Stomach (tissue), 4 donors: ENCODE data around the gene PYY.

Source experiments
- POLR2A ChIP-seq, 4 donors: fragments of 450-650 bp; IDR thresholded peaks; one replicate each; pipeline ENCODE4 v1.6.1; 2016; ENCODE audit warnings: antibody characterized with exemption in 4 of 4, control low read depth in 2 of 4, mild to moderate bottlenecking in 1 of 4, moderate library complexity in 1 of 4
- TF ChIP-seq, protein P1 (sequence below), 7 experiments: fragments of 450-650 bp in 4 of 7; fragments of 200-600 bp in 3 of 7; sonication (generic) in 3 of 7; IDR thresholded peaks; one replicate each; pipeline ENCODE4 v1.5.1; 2016 to 2019; ENCODE audit warnings: antibody characterized with exemption in 7 of 7, control low read depth in 2 of 7, mild to moderate bottlenecking in 1 of 7

DNA sequence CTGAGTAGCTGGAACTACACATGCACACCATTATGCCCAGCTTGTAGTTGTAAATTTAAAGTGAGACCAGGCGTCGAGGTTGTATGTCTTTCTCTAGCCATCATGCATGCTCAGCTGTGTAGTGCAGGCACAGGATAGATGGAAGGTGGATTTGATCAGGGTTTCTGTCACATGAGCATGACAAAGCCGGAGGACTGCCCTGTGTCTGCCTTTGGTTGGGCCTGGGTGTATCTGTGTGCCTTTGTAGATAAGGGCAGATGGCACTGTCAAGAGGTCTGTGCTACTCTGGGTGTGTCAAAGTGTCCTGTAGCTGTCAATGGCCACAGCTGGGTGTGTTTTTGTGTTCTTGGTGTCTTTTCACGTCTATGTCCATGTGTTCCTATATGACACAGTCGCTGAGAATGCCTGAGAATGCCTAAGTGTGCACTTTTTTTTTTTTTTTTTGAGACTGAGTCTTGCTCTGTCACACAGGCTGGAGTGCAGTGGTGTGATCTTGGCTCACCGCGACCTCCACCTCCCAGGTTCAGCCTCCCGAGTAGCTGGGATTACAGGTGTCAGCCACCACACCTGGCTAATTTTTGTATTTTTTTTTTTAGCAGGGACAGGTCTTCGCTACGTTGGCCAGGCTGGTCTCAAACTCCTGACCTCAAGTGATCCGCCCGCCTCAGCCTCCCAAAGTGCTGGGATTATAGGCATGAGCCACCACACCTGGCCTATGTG, 46.6 kb upstream of the PYY start:
- TF ChIP-seq POLR2A (IDR thresholded peaks at IDR 0.05): no peak
- TF ChIP-seq, protein P1, sequence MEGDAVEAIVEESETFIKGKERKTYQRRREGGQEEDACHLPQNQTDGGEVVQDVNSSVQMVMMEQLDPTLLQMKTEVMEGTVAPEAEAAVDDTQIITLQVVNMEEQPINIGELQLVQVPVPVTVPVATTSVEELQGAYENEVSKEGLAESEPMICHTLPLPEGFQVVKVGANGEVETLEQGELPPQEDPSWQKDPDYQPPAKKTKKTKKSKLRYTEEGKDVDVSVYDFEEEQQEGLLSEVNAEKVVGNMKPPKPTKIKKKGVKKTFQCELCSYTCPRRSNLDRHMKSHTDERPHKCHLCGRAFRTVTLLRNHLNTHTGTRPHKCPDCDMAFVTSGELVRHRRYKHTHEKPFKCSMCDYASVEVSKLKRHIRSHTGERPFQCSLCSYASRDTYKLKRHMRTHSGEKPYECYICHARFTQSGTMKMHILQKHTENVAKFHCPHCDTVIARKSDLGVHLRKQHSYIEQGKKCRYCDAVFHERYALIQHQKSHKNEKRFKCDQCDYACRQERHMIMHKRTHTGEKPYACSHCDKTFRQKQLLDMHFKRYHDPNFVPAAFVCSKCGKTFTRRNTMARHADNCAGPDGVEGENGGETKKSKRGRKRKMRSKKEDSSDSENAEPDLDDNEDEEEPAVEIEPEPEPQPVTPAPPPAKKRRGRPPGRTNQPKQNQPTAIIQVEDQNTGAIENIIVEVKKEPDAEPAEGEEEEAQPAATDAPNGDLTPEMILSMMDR (IDR thresholded peaks at IDR 0.05): no peak
